ENCODE data around the gene HSD17B4. TPM values are rescaled to one million over a fixed set of nuclear protein-coding genes. Genes with fewer than 3 reads are reported as not detected.

The HSD17B4 gene
- total RNA-seq, 1 experiment from 2014 or later, result 107 TPM

DNA sequence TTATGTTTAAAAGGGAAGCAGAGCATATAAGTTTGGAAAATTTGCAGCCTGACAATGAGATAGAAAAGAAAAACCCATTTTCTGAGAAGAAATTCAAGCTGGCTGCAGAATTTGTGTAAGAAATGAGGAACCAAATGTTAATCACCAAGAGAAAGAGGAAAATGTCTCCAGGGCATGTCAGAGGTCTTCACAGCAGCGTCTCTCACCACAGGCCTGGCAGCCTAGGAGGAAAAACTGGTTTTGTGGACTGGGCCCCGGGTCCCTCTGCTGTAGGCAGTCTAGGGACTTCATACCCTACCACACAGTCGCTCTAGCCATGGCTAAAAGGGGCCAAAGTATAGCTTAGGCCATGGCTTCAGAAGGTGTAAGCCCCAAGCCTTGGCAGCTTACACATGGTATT is 32.1 kb upstream of the HSD17B4 start:
- in situ Hi-C loops (cut with HindIII; ENCODE audit: low pct_unique_long_range_greater_than_20kb, low sequenced_read_pairs) (no loop called here), intact Hi-C loops (cut with micrococcal nuclease; ENCODE audit: unreplicated experiment) (no loop called here)
- CTCF ChIA-PET, result no interaction called here
- DNase-seq (ENCODE audit: low read depth, low spot score), result no peak
- no peak overlapping the region for H3K27ac ChIP-seq (ENCODE audit: low read length)
- H3K27me3 ChIP-seq (ENCODE audit: control insufficient read depth, insufficient read depth, low read length), result peaks cover 4% of the 10 kb centered on the region; the same call in 1 of the 2 replicates
- BruUV-seq (replicated peaks), result no TSS peak
- H3K4me3 ChIP-seq (ENCODE audit: low read depth in 2 of 2, low read length in 2 of 2), result no peak overlapping the region
- H3K36me3 ChIP-seq (ENCODE audit: control insufficient read depth, insufficient read depth, low read length), result no peaks in the 10 kb centered on the region
- POLR2A ChIA-PET, result no interaction called here
- no peak for TF ChIP-seq POLR2AphosphoS5 (IDR thresholded peaks at IDR 0.05; ENCODE audit: low read depth, low read length)
- no peak for TF ChIP-seq TCF7L2 (IDR thresholded peaks at IDR 0.05; ENCODE audit: low read depth, low read length)
- TF ChIP-seq SIN3A (IDR thresholded peaks at IDR 0.05; ENCODE audit: borderline replicate concordance, insufficient read depth, low read depth, low read length), result no peak
- TF ChIP-seq, protein P1, sequence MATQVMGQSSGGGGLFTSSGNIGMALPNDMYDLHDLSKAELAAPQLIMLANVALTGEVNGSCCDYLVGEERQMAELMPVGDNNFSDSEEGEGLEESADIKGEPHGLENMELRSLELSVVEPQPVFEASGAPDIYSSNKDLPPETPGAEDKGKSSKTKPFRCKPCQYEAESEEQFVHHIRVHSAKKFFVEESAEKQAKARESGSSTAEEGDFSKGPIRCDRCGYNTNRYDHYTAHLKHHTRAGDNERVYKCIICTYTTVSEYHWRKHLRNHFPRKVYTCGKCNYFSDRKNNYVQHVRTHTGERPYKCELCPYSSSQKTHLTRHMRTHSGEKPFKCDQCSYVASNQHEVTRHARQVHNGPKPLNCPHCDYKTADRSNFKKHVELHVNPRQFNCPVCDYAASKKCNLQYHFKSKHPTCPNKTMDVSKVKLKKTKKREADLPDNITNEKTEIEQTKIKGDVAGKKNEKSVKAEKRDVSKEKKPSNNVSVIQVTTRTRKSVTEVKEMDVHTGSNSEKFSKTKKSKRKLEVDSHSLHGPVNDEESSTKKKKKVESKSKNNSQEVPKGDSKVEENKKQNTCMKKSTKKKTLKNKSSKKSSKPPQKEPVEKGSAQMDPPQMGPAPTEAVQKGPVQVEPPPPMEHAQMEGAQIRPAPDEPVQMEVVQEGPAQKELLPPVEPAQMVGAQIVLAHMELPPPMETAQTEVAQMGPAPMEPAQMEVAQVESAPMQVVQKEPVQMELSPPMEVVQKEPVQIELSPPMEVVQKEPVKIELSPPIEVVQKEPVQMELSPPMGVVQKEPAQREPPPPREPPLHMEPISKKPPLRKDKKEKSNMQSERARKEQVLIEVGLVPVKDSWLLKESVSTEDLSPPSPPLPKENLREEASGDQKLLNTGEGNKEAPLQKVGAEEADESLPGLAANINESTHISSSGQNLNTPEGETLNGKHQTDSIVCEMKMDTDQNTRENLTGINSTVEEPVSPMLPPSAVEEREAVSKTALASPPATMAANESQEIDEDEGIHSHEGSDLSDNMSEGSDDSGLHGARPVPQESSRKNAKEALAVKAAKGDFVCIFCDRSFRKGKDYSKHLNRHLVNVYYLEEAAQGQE (IDR thresholded peaks at IDR 0.05; ENCODE audit: insufficient read depth in 1 of 2, low read depth in 2 of 2, low read length in 1 of 2), result no peak
- TF ChIP-seq CTCF (IDR thresholded peaks at IDR 0.05), result no peak
- H3K4me1 ChIP-seq (ENCODE audit: control insufficient read depth, insufficient read depth, low read length), result no peaks in the 10 kb centered on the region
- no peak for ATAC-seq
- no peaks in the 10 kb centered on the region for H3K9me3 ChIP-seq (ENCODE audit: control insufficient read depth, insufficient read depth, low read depth, low read length)

GRCh38 chr5:119426057-119426456 is 26.2 kb upstream of the HSD17B4 start:
- Histone ChIP-seq H3K36me3 (ENCODE audit: control insufficient read depth, insufficient read depth, low read length) (no peaks in the 10 kb centered on the region), H3K4me1 (ENCODE audit: control insufficient read depth, insufficient read depth, low read length) (no peaks in the 10 kb centered on the region), H3K27me3 (ENCODE audit: control insufficient read depth, insufficient read depth, low read length) (peaks cover 4% of the 10 kb centered on the region; the same call in 1 of the 2 replicates), H3K4me3 (ENCODE audit: low read depth in 2 of 2, low read length in 2 of 2) (no peak overlapping the region), H3K27ac (ENCODE audit: low read length) (no peak overlapping the region), H3K9me3 (ENCODE audit: control insufficient read depth, insufficient read depth, low read depth, low read length) (no peaks in the 10 kb centered on the region)
- POLR2A ChIA-PET, result no interaction called here
- CTCF ChIA-PET, result no interaction called here
- in situ Hi-C loops (cut with HindIII; ENCODE audit: low pct_unique_long_range_greater_than_20kb, low sequenced_read_pairs) (no loop called here), intact Hi-C loops (cut with micrococcal nuclease; ENCODE audit: unreplicated experiment) (no loop called here)
- ATAC-seq (no peak), DNase-seq (ENCODE audit: low read depth, low spot score) (no peak)
- no peak for TF ChIP-seq CTCF (IDR thresholded peaks at IDR 0.05)
- no peak for TF ChIP-seq POLR2AphosphoS5 (IDR thresholded peaks at IDR 0.05; ENCODE audit: low read depth, low read length)
- BruUV-seq (replicated peaks), result no TSS peak

DNA sequence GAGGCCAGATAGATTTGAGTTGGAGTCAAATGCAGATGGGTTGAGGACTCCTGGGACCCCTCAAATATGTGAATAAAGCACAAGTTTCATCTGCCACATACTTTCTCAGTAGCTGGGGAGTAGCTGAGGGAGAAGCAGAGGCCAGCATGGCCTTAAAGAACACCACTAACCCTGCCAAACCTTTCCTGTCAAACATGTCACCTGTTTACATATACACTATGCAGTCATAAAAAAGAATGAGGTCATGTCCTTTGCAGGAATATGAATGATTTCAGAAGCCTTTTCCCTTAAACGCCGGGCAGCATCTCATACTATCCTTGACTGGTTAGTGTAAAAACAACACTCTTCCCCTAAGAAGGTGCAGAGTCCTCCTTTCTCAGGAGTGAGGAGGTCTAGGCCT is 25.2 kb upstream of the HSD17B4 start:
- H3K27me3 ChIP-seq (ENCODE audit: control insufficient read depth, insufficient read depth, low read length), result peaks cover 4% of the 10 kb centered on the region; the same call in 1 of the 2 replicates
- H3K4me1 ChIP-seq (ENCODE audit: control insufficient read depth, insufficient read depth, low read length), result no peaks in the 10 kb centered on the region
- TF ChIP-seq CTCF (IDR thresholded peaks at IDR 0.05), result no peak
- TF ChIP-seq, protein P1 (IDR thresholded peaks at IDR 0.05; ENCODE audit: insufficient read depth in 1 of 2, low read depth in 2 of 2, low read length in 1 of 2), result no peak
- no peak for TF ChIP-seq TCF7L2 (IDR thresholded peaks at IDR 0.05; ENCODE audit: low read depth, low read length)
- TF ChIP-seq POLR2AphosphoS5 (IDR thresholded peaks at IDR 0.05; ENCODE audit: low read depth, low read length), result no peak
- no peak for TF ChIP-seq SIN3A (IDR thresholded peaks at IDR 0.05; ENCODE audit: borderline replicate concordance, insufficient read depth, low read depth, low read length)
- intact Hi-C loops (cut with micrococcal nuclease; ENCODE audit: unreplicated experiment), result no loop called here
- no peak for ATAC-seq
- DNase-seq (ENCODE audit: low read depth, low spot score), result no peak
- CTCF ChIA-PET, result no interaction called here
- no peak overlapping the region for H3K4me3 ChIP-seq (ENCODE audit: low read depth in 2 of 2, low read length in 2 of 2)
- H3K36me3 ChIP-seq (ENCODE audit: control insufficient read depth, insufficient read depth, low read length), result no peaks in the 10 kb centered on the region
- H3K9me3 ChIP-seq (ENCODE audit: control insufficient read depth, insufficient read depth, low read depth, low read length), result no peaks in the 10 kb centered on the region
- no TSS peak for BruUV-seq (replicated peaks)
- H3K27ac ChIP-seq (ENCODE audit: low read length), result no peak overlapping the region
- in situ Hi-C loops (cut with HindIII; ENCODE audit: low pct_unique_long_range_greater_than_20kb, low sequenced_read_pairs), result no loop called here
- POLR2A ChIA-PET, result no interaction called here
